ENCODE measurements around the gene LPAR1. TPM values are rescaled to one million over a fixed set of nuclear protein-coding genes. Genes with fewer than 3 reads are reported as not detected.

Gene LPAR1
- total RNA-seq, 1 experiment from 2014 or later, result 11.0 TPM

GRCh38 chr9:111040494-111040893 is 2.2 kb upstream of the LPAR1 start:
- ChIA-PET POLR2A (no interaction called here), CTCF (no interaction called here)
- Histone ChIP-seq H3K27me3 (ENCODE audit: control insufficient read depth, insufficient read depth, low read length) (no peaks in the 10 kb centered on the region), H3K4me1 (ENCODE audit: control insufficient read depth, insufficient read depth, low read length) (peaks cover 8% of the 10 kb centered on the region), H3K9me3 (ENCODE audit: control insufficient read depth, insufficient read depth, low read depth, low read length) (0 out of 2 replicates have a peak, but pooled peaks cover 2% of the 10 kb centered on the region), H3K27ac (ENCODE audit: low read length) (no peak overlapping the region), H3K4me3 (ENCODE audit: low read depth in 2 of 2, low read length in 2 of 2) (no peak overlapping the region), H3K36me3 (ENCODE audit: control insufficient read depth, insufficient read depth, low read length) (no peaks in the 10 kb centered on the region; the same call in 1 of the 2 replicates)
- no peak for DNase-seq (ENCODE audit: low read depth, low spot score)
- no peak for ATAC-seq
- intact Hi-C loops (cut with micrococcal nuclease; ENCODE audit: unreplicated experiment) (no loop called here), in situ Hi-C loops (cut with HindIII; ENCODE audit: low pct_unique_long_range_greater_than_20kb, low sequenced_read_pairs) (no loop called here)
- BruUV-seq (replicated peaks), result no TSS peak
- TF ChIP-seq CTCF (IDR thresholded peaks at IDR 0.05) (no peak), POLR2AphosphoS5 (IDR thresholded peaks at IDR 0.05; ENCODE audit: low read depth, low read length) (no peak), REST (IDR thresholded peaks at IDR 0.05; ENCODE audit: insufficient read depth in 1 of 2, low read depth in 2 of 2, low read length in 1 of 2) (no peak), SIN3A (IDR thresholded peaks at IDR 0.05; ENCODE audit: borderline replicate concordance, insufficient read depth, low read depth, low read length) (no peak), TCF7L2 (IDR thresholded peaks at IDR 0.05; ENCODE audit: low read depth, low read length) (no peak)

GRCh38 chr9:111039231-111039906 is 1.1 kb upstream of the LPAR1 start:
- no peaks in the 10 kb centered on the region for H3K9me3 ChIP-seq (ENCODE audit: control insufficient read depth, insufficient read depth, low read depth, low read length)
- intact Hi-C loops (cut with micrococcal nuclease; ENCODE audit: unreplicated experiment), result loop anchor here (5.0 kb wide), 1 partner anchor 258 kb away; no protein-coding TSS in a partner anchor
- peak overlapping the region; percentile 55 to 62 for H3K4me3 ChIP-seq (ENCODE audit: low read depth in 2 of 2, low read length in 2 of 2)
- peaks cover 8% of the 10 kb centered on the region for H3K4me1 ChIP-seq (ENCODE audit: control insufficient read depth, insufficient read depth, low read length)
- CTCF ChIA-PET, result no interaction called here
- TF ChIP-seq POLR2AphosphoS5 (IDR thresholded peaks at IDR 0.05; ENCODE audit: low read depth, low read length) (no peak), TCF7L2 (IDR thresholded peaks at IDR 0.05; ENCODE audit: low read depth, low read length) (no peak), REST (IDR thresholded peaks at IDR 0.05; ENCODE audit: insufficient read depth in 1 of 2, low read depth in 2 of 2, low read length in 1 of 2) (no peak), CTCF (IDR thresholded peaks at IDR 0.05) (no peak), SIN3A (IDR thresholded peaks at IDR 0.05; ENCODE audit: borderline replicate concordance, insufficient read depth, low read depth, low read length) (no peak)
- H3K27ac ChIP-seq (ENCODE audit: low read length), result no peak overlapping the region
- ATAC-seq (peak; percentile 37), DNase-seq (ENCODE audit: low read depth, low spot score) (no peak)
- no peaks in the 10 kb centered on the region; the same call in 1 of the 2 replicates for H3K36me3 ChIP-seq (ENCODE audit: control insufficient read depth, insufficient read depth, low read length)
- POLR2A ChIA-PET, result no interaction called here
- in situ Hi-C loops (cut with HindIII; ENCODE audit: low pct_unique_long_range_greater_than_20kb, low sequenced_read_pairs), result no loop called here
- H3K27me3 ChIP-seq (ENCODE audit: control insufficient read depth, insufficient read depth, low read length), result no peaks in the 10 kb centered on the region
- BruUV-seq (replicated peaks), result no TSS peak

Measured in Panc1 (cell line).